Spleen (tissue), 11 donors: Measurements from ENCODE around the gene STRBP. TPM values are rescaled to one million over a fixed set of nuclear protein-coding genes. Genes with fewer than 3 reads are reported as not detected.
"Not testable (repeated sequence)": the region's sequence is repeated elsewhere in the genome, so short reads cannot be mapped to it uniquely, and the experiment has no call there.

Experiments used
- DNase-seq: peaks from one replicate; pipeline ENCODE4 v3.0.0-alpha.2; 2020
- H3K27ac ChIP-seq, 8 donors: fragments of 200-600 bp; sonication (generic) in 7 of 8; 1 replicate in 4 of 8; 2 replicates in 4 of 8; pipeline versions ENCODE4 v1.5.0 to v1.8.0; 2016 to 2021; ENCODE audit warnings: inconsistent platforms in 4 of 8, mild to moderate bottlenecking in 4 of 8, moderate library complexity in 1 of 8
- H3K27me3 ChIP-seq, 7 donors: fragments of 200-600 bp; sonication (generic) in 6 of 7; replicated peaks in 1 of 7; 1 replicate in 4 of 7; 2 replicates in 3 of 7; pipeline versions ENCODE4 v1.5.0 to v1.8.0; 2016 to 2021; ENCODE audit warnings: inconsistent platforms in 3 of 7, mild to moderate bottlenecking in 1 of 7
- H3K36me3 ChIP-seq, 6 donors: fragments of 200-600 bp; sonication (generic) in 5 of 6; 1 replicate in 4 of 6; 2 replicates in 2 of 6; pipeline versions ENCODE4 v1.5.0 to v1.8.0; 2016 to 2021; ENCODE audit warnings: inconsistent platforms in 2 of 6
- H3K4me1 ChIP-seq, 6 donors: fragments of 200-600 bp; sonication (generic) in 5 of 6; 1 replicate in 3 of 6; 2 replicates in 3 of 6; pipeline versions ENCODE4 v1.5.0 to v1.8.0; 2016 to 2021; ENCODE audit warnings: inconsistent platforms in 3 of 6
- H3K4me3 ChIP-seq, 8 donors: fragments of 200-600 bp; sonication (generic) in 7 of 8; 1 replicate in 4 of 8; 2 replicates in 4 of 8; pipeline versions ENCODE4 v1.5.0 to v1.8.0; 2016 to 2021; ENCODE audit warnings: inconsistent platforms in 4 of 8, mild to moderate bottlenecking in 4 of 8, moderate library complexity in 2 of 8
- H3K9me3 ChIP-seq, 8 donors: fragments of 200-600 bp; sonication (generic) in 7 of 8; 1 replicate in 4 of 8; 2 replicates in 4 of 8; pipeline versions ENCODE4 v1.5.0 to v1.8.0; 2016 to 2021; ENCODE audit warnings: inconsistent platforms in 4 of 8
- CTCF ChIP-seq, 11 experiments: fragments of 200-600 bp in 7 of 11; fragments of 450-650 bp in 4 of 11; sonication (generic) in 4 of 11; IDR thresholded peaks in 8 of 11; conservative IDR thresholded peaks in 3 of 11; 1 replicate in 7 of 11; 2 replicates in 4 of 11; pipeline versions ENCODE4 v1.4.0 to v1.8.0; 2016 to 2021; ENCODE audit warnings: antibody characterized with exemption in 11 of 11, inconsistent platforms in 4 of 11, mild to moderate bottlenecking in 1 of 11
- POLR2A ChIP-seq, 3 donors: fragments of 450-650 bp; IDR thresholded peaks; one replicate each; pipeline ENCODE4 v1.5.1; 2017; ENCODE audit warnings: antibody characterized with exemption in 3 of 3, mild to moderate bottlenecking in 1 of 3
- POLR2AphosphoS5 ChIP-seq, 3 donors: sonication (generic); formaldehyde crosslinking; IDR thresholded peaks; one replicate each; pipeline ENCODE4 v1.5.1; 2017; ENCODE audit warnings: antibody characterized with exemption in 3 of 3
- WGBS, 5 donors: extraction: QIAGEN DNeasy Blood & Tissue Kit in 3 of 5; methylation state at CpG; one replicate each; pipeline versions ENCODE4 v1.1.5 to v1.1.7; 2013 to 2018; 5-methylcytosine and 5-hydroxymethylcytosine counted together
- intact Hi-C: fragments of 100-400 bp; cut with DNase I; formaldehyde crosslinking; loops from one replicate; pipeline ENCODE4 v1.15.0; 2023; ENCODE audit warnings: low total_unique reads
- polyA plus RNA-seq, 3 donors: library from polyadenylated mRNA; stranded (reverse); fragments of 200-250 nt; gene quantifications; one replicate each; pipeline ENCODE4 v1.2.1, GENCODE V29; 2013
- total RNA-seq, 7 donors: library from RNA; depleted of rRNA in 3 of 7; stranded (reverse); fragments of >200 nt in 3 of 7; fragmentation: NEBNext Ultra II Directional in 4 of 7; extraction: Animal tissue kit (Norgen Biotek cat#: 25700) in 4 of 7; gene quantifications; one replicate each; pipeline versions ENCODE4 v1.1.0 to v1.2.1, GENCODE V29; 2016 to 2021
- donor health status: healthy with polysubstance abuse.
- donor health status: DM: no; HTN: no; CAD: no; lungs with moderate emphysema.
- donor health status: DM: no; HTN: no; CAD: no.
- donor health status: Bipolar disorder and iron deficiency.
- donor health status: healthy.
- donor health status: DM: no; HTN: no; CAD: no.
- donor health status: DM: yes; HTN: yes; CAD: no.

STRBP gene
- total and polyA plus RNA-seq, 10 donors = 23.8 to 57.1 (median 36.7) TPM

- intact Hi-C loops = no loop called here
- WGBS, 5 donors = 86 to 95% (median 90%) methylated on average over 5 of the region's 5 CpGs
- no peak overlapping the region for H3K4me3 ChIP-seq
- no peak for DNase-seq
- H3K27me3 ChIP-seq = no peaks in the 10 kb centered on the region
- peaks cover 0 to 15% (median 9%) of the 10 kb centered on the region in 8 donors for H3K9me3 ChIP-seq
- H3K27ac ChIP-seq = no peak overlapping the region
- no peaks in the 10 kb centered on the region for H3K4me1 ChIP-seq
- TF ChIP-seq POLR2A (IDR thresholded peaks at IDR 0.05) = no peak
- no peak for TF ChIP-seq CTCF (IDR thresholded peaks at IDR 0.05 in 8 of 11, conservative IDR thresholded peaks at IDR 0.05 in 3 of 11)
- no peak for TF ChIP-seq POLR2AphosphoS5 (IDR thresholded peaks at IDR 0.05)
- no peaks in the 10 kb centered on the region for H3K36me3 ChIP-seq
Observed at GRCh38 chr9:123283048-123283408, 14.6 kb upstream of the STRBP start.

- no peaks in the 10 kb centered on the region for H3K36me3 ChIP-seq
- no peak overlapping the region for H3K27ac ChIP-seq
- H3K9me3 ChIP-seq = peaks cover 0 to 15% (median 9%) of the 10 kb centered on the region in 8 donors
- H3K27me3 ChIP-seq = no peaks in the 10 kb centered on the region
- DNase-seq = no peak
- no peaks in the 10 kb centered on the region for H3K4me1 ChIP-seq
- 61 to 68% (median 67%) methylated on average over 10 of the region's 10 CpGs for WGBS, 5 donors
- no peak overlapping the region for H3K4me3 ChIP-seq
- intact Hi-C loops = no loop called here
- TF ChIP-seq POLR2AphosphoS5 (IDR thresholded peaks at IDR 0.05) (no peak), CTCF (IDR thresholded peaks at IDR 0.05 in 8 of 11, conservative IDR thresholded peaks at IDR 0.05 in 3 of 11) (no peak), POLR2A (IDR thresholded peaks at IDR 0.05) (no peak)
Observed at GRCh38 chr9:123282362-123283047, 14.1 kb upstream of the STRBP start.

- no peaks in the 10 kb centered on the region for H3K27me3 ChIP-seq
- DNase-seq = no peak
- no peak overlapping the region for H3K27ac ChIP-seq
- WGBS, 5 donors = 67 to 80% (median 73%) methylated on average over 9 of the region's 9 CpGs
- no peaks in the 10 kb centered on the region for H3K4me1 ChIP-seq
- no peaks in the 10 kb centered on the region for H3K36me3 ChIP-seq
- no peak overlapping the region for H3K4me3 ChIP-seq
- no peak for TF ChIP-seq CTCF (IDR thresholded peaks at IDR 0.05 in 8 of 11, conservative IDR thresholded peaks at IDR 0.05 in 3 of 11)
- TF ChIP-seq POLR2AphosphoS5 (IDR thresholded peaks at IDR 0.05) = no peak
- TF ChIP-seq POLR2A (IDR thresholded peaks at IDR 0.05) = no peak
- intact Hi-C loops = no loop called here
- peaks cover 0 to 15% (median 9%) of the 10 kb centered on the region in 8 donors for H3K9me3 ChIP-seq
Observed at GRCh38 chr9:123281659-123282350, 13.4 kb upstream of the STRBP start.

GRCh38 chr9:123278879-123279493, 10.6 kb upstream of the STRBP start:
- H3K27ac ChIP-seq, intact Hi-C loops, H3K4me3 ChIP-seq, H3K27me3 ChIP-seq, DNase-seq, H3K36me3 ChIP-seq, H3K4me1 ChIP-seq: not testable (repeated sequence)
- 75 to 92% (median 80%) methylated on average over 3 to 4 of the region's 4 CpGs for WGBS, 5 donors
- H3K9me3 ChIP-seq = peaks cover 0 to 15% (median 9%) of the 10 kb centered on the region in 8 donors
